ENCODE measurements around the gene SMIM26.

The SMIM26 gene

DNA sequence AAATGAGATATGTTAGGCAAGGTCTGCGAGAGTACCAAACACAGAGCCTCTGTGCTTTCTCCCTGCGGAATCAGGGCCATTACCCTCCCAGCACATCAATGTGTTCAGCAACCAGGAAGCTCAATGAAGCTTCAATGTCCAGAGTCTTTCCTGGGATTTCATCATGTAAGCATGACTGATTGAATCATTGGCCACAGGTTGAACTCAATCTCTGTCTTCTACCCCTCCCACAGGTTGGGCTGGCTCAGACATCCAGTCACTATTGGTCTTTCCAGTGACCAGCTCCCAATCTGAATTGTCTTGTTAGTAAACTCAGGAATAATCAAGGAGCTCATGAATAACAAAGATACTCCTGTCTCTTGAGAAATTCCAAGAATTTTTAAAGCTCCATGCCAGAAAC, 17.9 kb downstream of the SMIM26 start:
- no peak for DNase-seq

DNA sequence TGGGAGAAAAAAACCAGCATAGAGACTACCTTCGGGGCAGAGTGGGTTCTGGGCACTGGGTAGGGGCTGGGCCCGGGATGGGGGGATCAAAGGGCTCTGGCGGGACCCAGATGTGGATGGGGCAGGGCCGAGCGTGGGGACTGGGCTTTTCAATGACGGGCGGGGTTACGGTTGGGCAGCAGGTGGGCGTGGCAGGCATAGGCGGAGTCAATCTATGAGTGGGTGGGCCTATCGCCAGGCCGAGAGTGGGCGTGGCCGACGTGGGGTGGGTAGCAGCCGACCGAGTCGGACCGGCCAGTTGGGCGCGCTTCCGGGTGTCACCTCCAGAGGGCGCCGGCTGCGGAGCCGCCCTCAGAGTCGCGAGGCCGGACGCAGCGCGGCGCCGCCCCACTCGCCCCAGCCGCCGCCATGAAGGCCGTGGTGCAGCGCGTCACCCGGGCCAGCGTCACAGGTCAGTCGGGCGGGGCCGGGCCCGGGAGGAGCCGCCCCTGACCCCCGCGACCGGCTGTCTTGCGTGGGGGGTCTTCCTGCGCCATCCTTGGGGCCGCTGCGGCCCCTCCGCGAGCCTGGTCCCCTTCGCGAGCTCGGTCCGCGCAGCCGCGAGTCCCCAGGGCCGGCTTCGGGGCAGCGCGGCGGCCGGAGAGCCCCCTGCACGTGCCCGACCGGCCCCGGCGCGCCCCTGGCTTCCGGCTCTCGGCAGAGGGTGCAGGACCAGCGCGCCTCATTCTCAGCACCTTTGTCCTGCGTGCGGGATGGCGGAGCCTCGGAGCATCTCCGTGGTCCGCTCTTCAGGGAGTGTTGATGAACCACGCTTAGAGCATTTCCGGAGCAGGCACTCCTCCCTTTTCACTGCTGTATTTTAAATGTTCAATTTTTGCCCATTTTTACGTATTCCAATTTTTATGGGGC, 20.7 kb downstream of the SMIM26 start, which contains the start of gene DTD1:
Gene DTD1, plus strand, starts transcription at position 390 of the 909 bp plus-strand sequence. Its CDS starts 19 bp downstream, at position 409.
- peak; percentile 85 for DNase-seq

DNA sequence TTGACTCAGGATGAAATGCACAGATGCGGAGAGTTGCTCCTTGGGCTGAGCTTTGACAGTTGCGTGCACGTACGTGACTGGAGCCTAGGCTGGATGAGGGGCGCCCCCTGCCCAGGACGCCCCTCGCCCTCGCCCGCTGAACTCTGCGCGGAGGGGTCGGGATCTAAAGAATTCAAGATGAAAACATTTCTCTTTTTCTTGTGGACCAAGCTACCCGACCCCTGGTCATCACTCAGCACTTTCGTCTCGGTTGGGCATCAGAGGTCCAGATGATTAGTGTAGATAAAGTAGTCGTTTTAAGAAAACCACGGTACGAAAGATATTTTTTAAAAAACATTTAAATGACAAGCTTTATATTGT, 21.3 kb downstream of the SMIM26 start:
- DNase-seq, result no peak

DNA sequence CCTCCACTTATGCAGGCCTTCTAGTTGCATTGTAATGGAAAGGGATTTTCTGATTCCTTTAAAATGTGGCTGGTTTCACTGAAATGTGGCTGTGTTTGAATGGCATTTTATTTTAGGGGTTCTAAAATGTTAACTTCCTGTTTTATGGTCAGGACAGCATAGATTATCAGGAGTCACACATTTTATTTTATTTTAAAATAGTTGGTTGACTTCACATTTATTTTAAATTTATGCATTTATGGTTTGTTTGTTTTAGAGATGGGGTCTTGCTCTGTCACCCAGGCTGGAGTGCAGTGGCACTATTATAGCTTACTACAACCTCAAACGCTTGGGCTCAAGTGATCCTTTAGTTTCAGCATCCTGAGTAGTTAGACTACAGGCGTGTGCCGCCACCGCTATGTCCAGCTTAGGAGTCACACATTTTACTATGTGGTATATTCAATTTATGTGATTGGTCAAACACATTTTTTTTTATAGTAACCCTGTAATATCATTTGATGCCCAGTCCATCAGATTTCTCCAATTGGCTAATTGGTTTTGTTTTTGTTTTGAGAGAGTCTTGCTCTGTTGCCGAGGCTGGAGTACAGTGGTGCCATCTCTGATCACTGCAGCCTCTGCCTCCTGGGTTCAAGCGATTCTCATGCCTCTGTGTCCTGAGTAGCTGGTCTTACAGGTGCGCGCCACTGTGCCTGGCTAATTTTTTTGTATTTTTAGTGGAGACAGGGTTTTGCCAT, 22.9 kb downstream of the SMIM26 start:
- no peak for DNase-seq

DNA sequence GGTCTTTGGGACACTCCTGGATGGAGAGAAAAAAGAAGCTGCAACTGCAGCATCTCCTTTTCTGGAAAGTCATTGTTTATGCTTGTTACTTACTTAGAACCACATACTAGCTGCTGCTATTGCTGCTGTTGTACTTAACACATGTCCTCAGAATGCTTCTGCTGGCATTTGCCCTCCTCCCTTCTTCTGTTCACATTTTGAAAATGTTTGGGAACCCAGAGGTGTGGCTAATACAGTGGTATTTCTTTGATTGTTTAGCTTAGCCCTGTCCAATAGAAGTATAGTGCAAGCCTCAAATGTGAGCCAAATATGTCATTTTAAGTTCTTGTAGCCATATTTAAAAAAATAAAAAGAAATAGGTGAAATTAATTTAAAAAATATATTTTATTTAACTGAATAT, 29.0 kb downstream of the SMIM26 start:
- DNase-seq, result no peak

DNA sequence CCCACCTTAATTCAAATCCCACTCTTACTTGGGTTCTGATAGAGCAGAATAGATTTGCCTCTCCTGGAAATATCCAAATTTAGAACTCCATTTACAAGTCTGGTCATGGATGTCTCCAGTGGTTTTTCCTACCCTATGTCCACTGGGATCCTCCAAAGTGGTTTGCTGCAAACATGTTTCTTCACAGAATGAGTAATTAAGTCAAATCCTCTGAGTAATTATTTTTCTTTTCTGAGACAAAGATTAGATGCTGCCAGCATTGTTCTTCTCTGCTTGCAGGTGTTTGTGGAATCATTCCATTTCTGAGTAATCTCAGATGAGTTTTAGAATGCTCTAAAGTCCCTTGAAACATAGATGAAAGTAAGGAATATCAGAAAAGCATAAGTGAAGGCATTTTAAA, 42.5 kb downstream of the SMIM26 start:
- no peak for DNase-seq

DNA sequence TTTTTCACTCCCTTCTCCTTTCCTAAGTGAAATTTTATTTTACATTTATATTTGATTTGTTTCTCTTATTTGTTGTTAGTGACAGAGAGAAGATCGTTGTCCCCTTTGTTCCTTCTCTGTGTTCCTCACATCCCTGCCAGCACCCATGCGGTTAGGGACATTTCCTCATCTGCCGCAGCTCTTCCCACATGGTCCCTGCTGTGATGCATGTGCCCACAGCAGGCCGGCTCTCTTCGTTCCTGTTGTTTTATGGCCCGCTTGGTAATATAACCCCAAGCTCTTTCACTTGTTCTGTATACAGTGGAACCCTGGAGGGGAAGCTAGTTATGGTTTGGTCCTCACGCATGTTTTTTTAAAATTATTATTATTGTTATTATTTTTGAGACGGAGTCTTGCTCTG, 44.3 kb downstream of the SMIM26 start:
- no peak for DNase-seq

DNA sequence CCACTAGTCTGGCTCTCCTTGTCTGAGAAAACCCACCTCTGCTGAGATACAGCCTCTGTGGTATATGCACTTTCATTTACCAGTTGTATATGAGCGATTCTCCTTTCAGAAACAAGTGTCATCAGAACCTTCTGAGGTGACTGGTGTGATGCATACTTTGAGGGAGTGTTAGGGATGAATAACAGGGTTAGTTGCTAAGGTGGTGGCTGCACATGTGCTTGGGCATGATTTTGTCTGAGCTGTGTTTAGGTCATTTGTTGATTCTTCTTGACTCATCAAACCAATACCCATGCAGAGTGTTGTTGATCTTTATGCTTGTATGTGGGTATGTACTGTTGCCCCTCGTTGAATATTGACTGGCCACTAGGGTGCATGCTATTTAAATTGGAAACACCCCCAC, 46.3 kb downstream of the SMIM26 start:
- DNase-seq, result no peak

DNA sequence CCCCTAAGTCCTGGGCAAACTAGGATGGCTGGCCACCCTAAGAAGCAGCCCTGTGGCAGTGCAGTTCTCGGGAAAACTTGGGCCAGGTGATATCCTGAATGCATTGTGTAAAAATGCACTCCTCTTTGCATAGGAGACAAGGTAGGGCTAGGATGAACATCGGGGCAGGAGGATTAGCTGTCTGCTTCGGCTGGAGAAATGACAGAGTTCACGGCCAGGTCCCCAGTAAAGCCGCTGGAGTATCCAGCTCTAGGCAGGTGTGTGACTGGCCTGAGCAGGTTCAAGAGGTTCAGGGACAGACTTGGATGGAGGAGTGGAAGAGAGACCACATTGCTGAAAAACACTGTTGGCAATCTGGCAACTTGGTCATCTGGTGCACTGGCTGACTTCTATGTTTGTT, 47.0 kb downstream of the SMIM26 start:
- no peak for DNase-seq

DNA sequence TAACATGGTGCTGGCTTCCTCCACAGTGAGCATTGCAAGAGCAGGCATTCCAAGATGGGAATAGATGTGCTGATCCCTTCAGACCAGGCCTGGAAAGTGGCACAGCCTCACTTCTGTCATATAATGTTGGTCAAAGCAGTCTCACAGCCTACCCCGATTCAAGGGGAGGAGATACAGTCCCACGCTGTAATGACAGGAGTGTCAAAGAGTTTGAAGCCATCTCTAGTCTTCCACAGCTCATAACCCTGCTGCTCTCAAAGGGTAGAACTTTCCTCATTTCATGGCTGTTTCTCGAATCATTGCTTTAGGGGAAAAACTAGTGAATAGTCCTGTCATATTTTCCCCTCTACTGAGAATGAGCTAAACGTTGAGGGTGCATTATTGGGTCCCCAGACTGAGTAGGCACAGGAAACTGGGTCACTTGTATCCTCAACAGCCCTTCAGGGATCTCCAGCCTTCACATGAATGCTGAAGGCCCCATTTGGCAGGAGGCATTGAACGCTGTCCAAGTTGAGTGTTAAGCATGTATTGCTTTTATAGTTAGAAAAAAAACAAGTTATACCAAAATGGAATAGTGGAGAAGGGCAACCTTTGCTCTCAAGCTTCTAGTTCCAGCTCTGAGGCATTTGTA, 47.9 kb downstream of the SMIM26 start:
- DNase-seq, result no peak
